ENCODE data around the gene SULT1A3. TPM values are rescaled to one million over a fixed set of nuclear protein-coding genes. Genes with fewer than 3 reads are reported as not detected.
"Not testable (repeated sequence)": the region's sequence is repeated elsewhere in the genome, so short reads cannot be mapped to it uniquely, and the experiment has no call there.

Gene SULT1A3
- total RNA-seq, 1 experiment from 2014 or later: 8.3 TPM

- H3K27ac Mint-ChIP-seq; ATAC-seq; H3K9me3 Mint-ChIP-seq; DNase-seq (ENCODE audit: low spot score); H3K27me3 Mint-ChIP-seq (ENCODE audit: low read depth); POLR2A ChIA-PET; CTCF ChIA-PET; H3K4me1 Mint-ChIP-seq; H3K36me3 Mint-ChIP-seq; H3K4me3 Mint-ChIP-seq: not testable (repeated sequence)
Observed at GRCh38 chr16:30211414-30211813, 12.4 kb downstream of the SULT1A3 start.

DNA sequence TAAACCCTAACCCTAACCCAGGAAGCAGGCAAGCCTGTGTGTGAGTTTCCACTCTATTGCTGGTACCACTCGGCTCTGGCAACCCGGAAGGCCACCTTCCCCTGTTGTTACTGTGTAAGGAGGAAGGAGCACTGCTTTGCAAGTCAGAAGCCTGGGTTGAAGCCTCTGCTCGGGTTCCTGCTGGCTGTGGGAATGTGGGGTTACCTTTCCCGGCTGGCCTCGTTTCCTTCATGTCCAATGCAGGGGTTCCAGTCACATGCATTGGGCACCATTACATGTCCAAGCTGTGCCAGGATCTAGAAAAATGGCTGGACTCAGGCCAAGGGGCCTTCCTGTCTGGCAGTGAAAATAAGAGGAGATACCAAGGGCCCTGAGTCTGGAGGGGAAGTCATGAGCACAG, 18.0 kb downstream of the SULT1A3 start:
- CTCF ChIA-PET; H3K4me3 Mint-ChIP-seq; H3K4me1 Mint-ChIP-seq; H3K9me3 Mint-ChIP-seq; H3K27me3 Mint-ChIP-seq (ENCODE audit: low read depth); H3K36me3 Mint-ChIP-seq; H3K27ac Mint-ChIP-seq; POLR2A ChIA-PET; ATAC-seq: not testable (repeated sequence)
- DNase-seq (ENCODE audit: low spot score): peak; percentile 3

DNA sequence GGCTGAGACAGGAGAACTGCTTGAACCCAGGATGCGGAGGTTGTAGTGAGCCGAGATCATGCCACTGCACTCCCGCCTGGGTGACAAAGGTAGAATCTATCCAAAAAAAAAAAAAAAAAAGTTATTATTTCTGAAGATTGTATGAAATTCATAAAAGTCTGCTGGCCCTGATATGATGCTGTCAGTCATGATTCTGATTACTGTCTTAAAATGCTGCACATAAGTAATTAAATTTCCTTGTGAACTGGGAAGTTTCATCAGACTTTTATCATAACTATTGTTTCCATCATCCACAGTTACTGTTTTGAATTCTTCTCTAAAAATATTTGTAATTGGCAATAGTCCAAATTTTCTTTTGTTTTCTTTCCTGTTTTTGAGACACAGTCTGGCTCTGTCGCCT, 49.3 kb downstream of the SULT1A3 start, which contains the start of gene NPIPB13:
NPIPB13 (minus strand) TSS at position 101 of the 400 bp plus-strand sequence. CDS start 2,906 bp downstream, outside the sequence.
- CTCF ChIA-PET; H3K27ac Mint-ChIP-seq; H3K9me3 Mint-ChIP-seq; H3K36me3 Mint-ChIP-seq; DNase-seq (ENCODE audit: low spot score); H3K4me1 Mint-ChIP-seq; H3K27me3 Mint-ChIP-seq (ENCODE audit: low read depth); POLR2A ChIA-PET; H3K4me3 Mint-ChIP-seq; ATAC-seq: not testable (repeated sequence)

Other genes starting within 250 kb of the SULT1A3 start
- 69.6 to 87.6 TPM (median 78.0 TPM) in 3 replicates for gene TMEM219, start 237.2 kb upstream of the SULT1A3 start, total RNA-seq (2021)
- gene TAOK2, start 225.4 kb upstream of the SULT1A3 start, total RNA-seq (2021): 38.3 to 42.4 TPM (median 39.2 TPM) in 3 replicates
- 18.9 to 21.2 TPM (median 21.1 TPM) in 3 replicates for gene HIRIP3, start 203.6 kb upstream of the SULT1A3 start, total RNA-seq (2021)
- 87.6 to 101 TPM (median 92.4 TPM) in 3 replicates for gene INO80E, start 203.0 kb upstream of the SULT1A3 start, total RNA-seq (2021)
- 10.8 to 16.6 TPM (median 16.4 TPM) in 3 replicates for gene DOC2A, start 188.2 kb upstream of the SULT1A3 start, total RNA-seq (2021)
- not detected in 3 replicates for gene C16orf92, start 176.1 kb upstream of the SULT1A3 start, total RNA-seq (2021)
- gene TLCD3B, start 168.0 kb upstream of the SULT1A3 start, total RNA-seq (2021): 28.1 to 30.3 TPM (median 30.2 TPM) in 3 replicates
- 1,537 to 1,958 TPM (median 1,913 TPM) in 3 replicates for gene ALDOA, start 133.5 kb upstream of the SULT1A3 start, total RNA-seq (2021)
- 159 to 164 TPM (median 161 TPM) in 3 replicates for gene PPP4C, start 123.3 kb upstream of the SULT1A3 start, total RNA-seq (2021)
- 5.1 to 7.6 TPM (median 6.6 TPM) in 3 replicates for gene TBX6, start 107.3 kb upstream of the SULT1A3 start, total RNA-seq (2021)
- 43.7 to 52.7 TPM (median 51.7 TPM) in 3 replicates for gene YPEL3, start 103.0 kb upstream of the SULT1A3 start, total RNA-seq (2021)
- gene GDPD3, start 85.7 kb upstream of the SULT1A3 start, total RNA-seq (2021): 1.5 to 2.5 TPM (median 1.8 TPM) in 3 replicates
- gene MAPK3, start 76.0 kb upstream of the SULT1A3 start, total RNA-seq (2021): 35.9 to 38.2 TPM (median 36.9 TPM) in 3 replicates
- 6.2 to 10.0 TPM (median 6.5 TPM) in 3 replicates for gene CORO1A, start 15.7 kb upstream of the SULT1A3 start, total RNA-seq (2021)
- 191 to 206 TPM (median 192 TPM) in 3 replicates for gene BOLA2B, start 5.6 kb upstream of the SULT1A3 start, total RNA-seq (2021)
- 37.2 to 77.0 TPM (median 53.2 TPM) in 3 replicates for gene SLX1A, start 5.4 kb upstream of the SULT1A3 start, total RNA-seq (2021)
- gene NPIPB13, start 49.2 kb downstream of the SULT1A3 start, total RNA-seq (2021): 5.4 to 9.6 TPM (median 8.4 TPM) in 3 replicates
- gene CD2BP2, start 156.1 kb downstream of the SULT1A3 start, total RNA-seq (2021): 51.0 to 56.6 TPM (median 51.1 TPM) in 3 replicates
- gene TBC1D10B, start 171.2 kb downstream of the SULT1A3 start, total RNA-seq (2021): 33.4 to 40.5 TPM (median 34.6 TPM) in 3 replicates
- 0.80 to 1.3 TPM (median 0.85 TPM) in 3 replicates for gene MYL11, start 175.5 kb downstream of the SULT1A3 start, total RNA-seq (2021)
- gene SEPTIN1, start 183.3 kb downstream of the SULT1A3 start, total RNA-seq (2021): 2.3 to 2.7 TPM (median 2.6 TPM) in 3 replicates
- gene ZNF48, start 196.2 kb downstream of the SULT1A3 start, total RNA-seq (2021): 31.3 to 39.3 TPM (median 32.1 TPM) in 3 replicates
- 10.0 to 12.5 TPM (median 11.3 TPM) in 3 replicates for gene ZNF771, start 208.4 kb downstream of the SULT1A3 start, total RNA-seq (2021)
- gene DCTPP1, start 230.8 kb downstream of the SULT1A3 start, total RNA-seq (2021): 69.0 to 72.2 TPM (median 70.5 TPM) in 3 replicates
- 50.4 to 55.2 TPM (median 53.5 TPM) in 3 replicates for gene SEPHS2, start 246.6 kb downstream of the SULT1A3 start, total RNA-seq (2021)